Measurements from ENCODE around the gene PLA1A. TPM values are rescaled to one million over a fixed set of nuclear protein-coding genes. Genes with fewer than 3 reads are reported as not detected.

The PLA1A gene
- polyA plus RNA-seq, 1 of the 3 experiments (the other 2 are of a cell fraction): not detected

GRCh38 chr3:119616056-119616455 is 18.4 kb downstream of the PLA1A start:
- Histone ChIP-seq H3K27ac (ENCODE audit: low read depth in 2 of 2, low read length in 1 of 2) (no peak overlapping the region), H3K9ac (no peak overlapping the region), H3K4me1 (ENCODE audit: control insufficient read depth in 1 of 2, insufficient read depth in 2 of 2, low read depth in 1 of 2, low read length in 1 of 2) (no peaks in the 10 kb centered on the region; a peak in 1 of 4 replicates), H3K9me3 (peaks cover 4% of the 10 kb centered on the region), H3K36me3 (replicated peaks in 1 of 2; ENCODE audit: control insufficient read depth in 1 of 2, insufficient read depth in 2 of 2, low read length in 1 of 2) (no peaks in the 10 kb centered on the region), H3K4me2 (no peak overlapping the region), H3K27me3 (ENCODE audit: insufficient read depth) (no peaks in the 10 kb centered on the region), H3K79me2 (ENCODE audit: insufficient read depth) (no peaks in the 10 kb centered on the region), H4K20me1 (ENCODE audit: insufficient read depth) (no peaks in the 10 kb centered on the region), H3K4me3 (ENCODE audit: low read depth in 2 of 2, low read length in 1 of 2) (no peak overlapping the region), H3K9me2 (no peaks in the 10 kb centered on the region), H2AFZ (ENCODE audit: low read depth) (no peak overlapping the region), H3F3A (replicated peaks; ENCODE audit: insufficient read depth) (no peaks in the 10 kb centered on the region)
- TF ChIP-seq FOXM1 (IDR thresholded peaks at IDR 0.05; ENCODE audit: low read depth): no peak
- no peak for TF ChIP-seq TCF12 (IDR thresholded peaks at IDR 0.05)
- TF ChIP-seq NRF1 (IDR thresholded peaks at IDR 0.05; ENCODE audit: low read depth, low read length): no peak
- no peak for TF ChIP-seq GATA2 (CRISPR knock-in tag; IDR thresholded peaks at IDR 0.05)
- TF ChIP-seq ZBTB33 (IDR thresholded peaks at IDR 0.05; ENCODE audit: borderline replicate concordance, low read depth): no peak
- no peak for TF ChIP-seq CTCF (IDR thresholded peaks at IDR 0.05)
- no peak for TF ChIP-seq TAF1 (IDR thresholded peaks at IDR 0.05; ENCODE audit: borderline replicate concordance, low read depth, low read length)
- TF ChIP-seq FOXJ3 (CRISPR knock-in tag; IDR thresholded peaks at IDR 0.05): no peak
- no peak for TF ChIP-seq JUND (IDR thresholded peaks at IDR 0.05)
- TF ChIP-seq YY1 (IDR thresholded peaks at IDR 0.05; ENCODE audit: low read depth): no peak
- TF ChIP-seq RFX5 (IDR thresholded peaks at IDR 0.05; ENCODE audit: low read length): no peak
- TF ChIP-seq USF1 (IDR thresholded peaks at IDR 0.05; ENCODE audit: borderline replicate concordance, low read depth): no peak
- no peak for TF ChIP-seq CHD2 (IDR thresholded peaks at IDR 0.05; ENCODE audit: low read length, partially characterized antibody)
- no peak for TF ChIP-seq PBX3 (IDR thresholded peaks at IDR 0.05)
- TF ChIP-seq RCOR1 (IDR thresholded peaks at IDR 0.05; ENCODE audit: low read length): no peak
- no peak for TF ChIP-seq ELF1 (IDR thresholded peaks at IDR 0.05)
- DNase-seq: no peak
- CTCF ChIA-PET: interaction anchor here (1.5 kb wide), 1 partner anchor 10 kb away, joined by 3 read pairs; no protein-coding TSS in a partner anchor
- POLR2A ChIA-PET: no interaction called here
- 71% methylated on average over 2 of the region's 4 CpGs for WGBS (ENCODE audit: low lambda C conversion rate)
